Brain microvascular endothelial cell (primary cell): Measurements from ENCODE around the gene LRRIQ4.

Source experiments
- DNase-seq: peaks from one replicate; pipeline ENCODE4 v3.0.0-alpha.2; 2020
- H3K27ac ChIP-seq: fragments of 250-450 bp; sonication (Bioruptor Pico); 2 replicates; pipeline ENCODE4 v1.5.1; 2020; ENCODE audit warnings: mild to moderate bottlenecking, moderate library complexity
- H3K27me3 ChIP-seq: fragments of 250-450 bp; sonication (Bioruptor Pico); replicated peaks from 2 replicates; pipeline ENCODE4 v1.5.1; 2020; ENCODE audit warnings: mild to moderate bottlenecking
- H3K36me3 ChIP-seq: fragments of 250-450 bp; sonication (Bioruptor Pico); replicated peaks from 2 replicates; pipeline ENCODE4 v1.5.1; 2020; ENCODE audit warnings: mild to moderate bottlenecking
- H3K4me3 ChIP-seq: 2 replicates; pipeline ENCODE4 v1.5.1; 2011; ENCODE audit warnings: low read depth, mild to moderate bottlenecking, control low read depth, low read length, moderate library complexity
- CTCF ChIP-seq: IDR thresholded peaks from 2 replicates; pipeline ENCODE4 v1.5.1; 2011; ENCODE audit warnings: low read depth, mild to moderate bottlenecking, moderate library complexity, low read length, control low read depth, inconsistent platforms; ENCODE audit errors: missing control alignments
- in situ Hi-C: cut with HindIII; loops from 2 replicates; pipeline ENCODE4 v1.10.0; 2017; ENCODE audit warnings: low sequenced_read_pairs, low pct_ligation_motif_present

The LRRIQ4 gene

GRCh38 chr3:169790687-169791429 lies 21.8 kb upstream of the LRRIQ4 start:
- TF ChIP-seq CTCF, result no peak
- in situ Hi-C loops, result no loop called here
- Histone ChIP-seq H3K27ac (no peak overlapping the region), H3K27me3 (no peaks in the 10 kb centered on the region), H3K4me3 (no peak overlapping the region), H3K36me3 (peaks cover 24% of the 10 kb centered on the region)
- DNase-seq, result no peak

DNA sequence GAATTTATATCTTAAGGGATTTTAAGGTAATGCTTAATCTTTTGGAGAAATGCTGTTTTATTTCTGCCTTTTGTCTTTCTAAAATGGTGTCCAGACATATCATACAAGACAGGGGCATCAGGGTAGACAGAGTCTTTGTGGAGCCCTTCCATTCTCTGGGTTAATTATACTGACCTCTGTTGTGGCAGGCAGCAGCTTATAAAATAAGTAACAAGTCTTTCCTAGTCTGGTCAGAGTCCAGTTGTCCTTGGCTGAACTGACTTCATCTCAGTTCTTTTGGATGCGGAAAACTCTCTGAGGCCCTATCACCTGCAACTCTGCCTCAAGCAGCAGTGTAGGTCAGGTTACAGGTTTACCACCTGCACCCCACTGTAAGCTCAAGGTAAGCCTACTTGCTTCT lies 20.3 kb upstream of the LRRIQ4 start:
- Histone ChIP-seq H3K27me3 (no peaks in the 10 kb centered on the region), H3K36me3 (peaks cover 13% of the 10 kb centered on the region), H3K27ac (no peak overlapping the region), H3K4me3 (no peak overlapping the region)
- in situ Hi-C loops, result no loop called here
- no peak for TF ChIP-seq CTCF
- DNase-seq, result no peak

DNA sequence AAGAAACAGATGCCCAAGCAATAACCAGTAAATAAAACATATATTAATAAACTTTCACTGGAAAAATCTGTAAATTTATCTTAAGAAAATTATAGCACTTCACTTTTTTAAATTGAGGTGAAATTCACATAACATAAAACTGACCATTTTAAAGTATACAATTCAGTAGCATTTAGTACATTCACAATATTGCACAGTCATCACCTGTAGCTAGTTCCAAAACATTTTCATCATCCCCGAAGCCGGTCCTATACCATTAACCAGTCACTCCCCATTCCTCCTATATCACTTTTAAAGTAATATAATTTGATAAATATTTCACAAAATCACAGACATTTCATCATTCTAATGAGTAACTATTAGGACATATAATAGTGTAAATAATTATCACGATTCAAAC lies 8.0 kb upstream of the LRRIQ4 start:
- no peak for DNase-seq
- TF ChIP-seq CTCF, result no peak
- Histone ChIP-seq H3K4me3 (no peak overlapping the region), H3K36me3 (no peaks in the 10 kb centered on the region), H3K27ac (no peak overlapping the region), H3K27me3 (no peaks in the 10 kb centered on the region)
- in situ Hi-C loops, result no loop called here

DNA sequence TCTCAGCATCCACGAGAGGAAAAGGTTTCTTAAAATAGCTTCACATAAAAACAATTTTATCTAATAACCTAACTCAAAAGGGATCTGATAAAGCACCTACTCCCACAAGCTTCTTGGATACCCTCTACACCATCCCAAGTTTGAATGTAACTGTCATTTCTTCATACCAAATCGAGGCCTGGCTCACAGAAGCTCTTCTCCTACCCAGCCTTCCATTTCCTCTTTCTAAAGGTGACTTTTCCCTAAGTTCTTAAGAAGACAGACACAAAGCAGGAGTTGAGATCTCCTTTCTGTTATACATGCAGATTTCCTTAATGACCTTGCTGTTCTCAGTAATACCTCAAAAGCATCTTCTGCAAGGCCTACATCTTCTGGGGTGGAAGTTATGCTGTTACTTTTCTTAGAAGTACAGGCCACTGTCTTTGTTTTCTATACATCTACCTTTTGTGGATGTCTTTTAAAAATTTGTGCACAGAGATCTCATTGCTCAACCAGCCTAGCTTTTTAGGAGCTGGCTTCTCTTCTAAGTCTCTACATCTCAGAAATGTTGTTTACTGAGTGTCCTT lies 3.4 kb upstream of the LRRIQ4 start:
- no peak for DNase-seq
- in situ Hi-C loops, result no loop called here
- Histone ChIP-seq H3K36me3 (no peaks in the 10 kb centered on the region), H3K4me3 (no peak overlapping the region), H3K27ac (no peak overlapping the region), H3K27me3 (no peaks in the 10 kb centered on the region)
- TF ChIP-seq CTCF, result no peak

- no peaks in the 10 kb centered on the region for H3K27me3 ChIP-seq
- H3K27ac ChIP-seq, result peak overlapping the region; percentile 49
- in situ Hi-C loops, result no loop called here
- DNase-seq, result peak; percentile 71
- no peak for TF ChIP-seq CTCF
- no peaks in the 10 kb centered on the region for H3K36me3 ChIP-seq
- H3K4me3 ChIP-seq, result peak overlapping the region; percentile 65
These were observed 889 bp upstream of the LRRIQ4 start for GRCh38 chr3:169811631-169812331.
